ENCODE results near the gene SERPINB6. TPM values are rescaled to one million over a fixed set of nuclear protein-coding genes. Genes with fewer than 3 reads are reported as not detected.

Gene SERPINB6
- total RNA-seq, 1 experiment from 2014 or later, result 131 TPM

- ATAC-seq (no peak), DNase-seq (ENCODE audit: low read depth, low spot score) (no peak)
- TF ChIP-seq CTCF (IDR thresholded peaks at IDR 0.05), result no peak
- no peak for TF ChIP-seq TCF7L2 (IDR thresholded peaks at IDR 0.05; ENCODE audit: low read depth, low read length)
- TF ChIP-seq, protein P1, sequence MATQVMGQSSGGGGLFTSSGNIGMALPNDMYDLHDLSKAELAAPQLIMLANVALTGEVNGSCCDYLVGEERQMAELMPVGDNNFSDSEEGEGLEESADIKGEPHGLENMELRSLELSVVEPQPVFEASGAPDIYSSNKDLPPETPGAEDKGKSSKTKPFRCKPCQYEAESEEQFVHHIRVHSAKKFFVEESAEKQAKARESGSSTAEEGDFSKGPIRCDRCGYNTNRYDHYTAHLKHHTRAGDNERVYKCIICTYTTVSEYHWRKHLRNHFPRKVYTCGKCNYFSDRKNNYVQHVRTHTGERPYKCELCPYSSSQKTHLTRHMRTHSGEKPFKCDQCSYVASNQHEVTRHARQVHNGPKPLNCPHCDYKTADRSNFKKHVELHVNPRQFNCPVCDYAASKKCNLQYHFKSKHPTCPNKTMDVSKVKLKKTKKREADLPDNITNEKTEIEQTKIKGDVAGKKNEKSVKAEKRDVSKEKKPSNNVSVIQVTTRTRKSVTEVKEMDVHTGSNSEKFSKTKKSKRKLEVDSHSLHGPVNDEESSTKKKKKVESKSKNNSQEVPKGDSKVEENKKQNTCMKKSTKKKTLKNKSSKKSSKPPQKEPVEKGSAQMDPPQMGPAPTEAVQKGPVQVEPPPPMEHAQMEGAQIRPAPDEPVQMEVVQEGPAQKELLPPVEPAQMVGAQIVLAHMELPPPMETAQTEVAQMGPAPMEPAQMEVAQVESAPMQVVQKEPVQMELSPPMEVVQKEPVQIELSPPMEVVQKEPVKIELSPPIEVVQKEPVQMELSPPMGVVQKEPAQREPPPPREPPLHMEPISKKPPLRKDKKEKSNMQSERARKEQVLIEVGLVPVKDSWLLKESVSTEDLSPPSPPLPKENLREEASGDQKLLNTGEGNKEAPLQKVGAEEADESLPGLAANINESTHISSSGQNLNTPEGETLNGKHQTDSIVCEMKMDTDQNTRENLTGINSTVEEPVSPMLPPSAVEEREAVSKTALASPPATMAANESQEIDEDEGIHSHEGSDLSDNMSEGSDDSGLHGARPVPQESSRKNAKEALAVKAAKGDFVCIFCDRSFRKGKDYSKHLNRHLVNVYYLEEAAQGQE (IDR thresholded peaks at IDR 0.05; ENCODE audit: insufficient read depth in 1 of 2, low read depth in 2 of 2, low read length in 1 of 2), result no peak
- TF ChIP-seq POLR2AphosphoS5 (IDR thresholded peaks at IDR 0.05; ENCODE audit: low read depth, low read length), result no peak
- TF ChIP-seq SIN3A (IDR thresholded peaks at IDR 0.05; ENCODE audit: borderline replicate concordance, insufficient read depth, low read depth, low read length), result no peak
- H3K36me3 ChIP-seq (ENCODE audit: control insufficient read depth, insufficient read depth, low read length), result no peaks in the 10 kb centered on the region
- peaks cover 5% of the 10 kb centered on the region; the same call in 1 of the 2 replicates for H3K4me1 ChIP-seq (ENCODE audit: control insufficient read depth, insufficient read depth, low read length)
- no peak overlapping the region for H3K27ac ChIP-seq (ENCODE audit: low read length)
- BruUV-seq (replicated peaks), result no TSS peak
- CTCF ChIA-PET, result interaction anchor here (1.5 to 1.6 kb wide), 2 partner anchors 12 to 162 kb away, joined by 3 read pairs; no protein-coding TSS in a partner anchor
- intact Hi-C loops (cut with micrococcal nuclease; ENCODE audit: unreplicated experiment), result no loop called here
- in situ Hi-C loops (cut with HindIII; ENCODE audit: low pct_unique_long_range_greater_than_20kb, low sequenced_read_pairs), result no loop called here
- no peaks in the 10 kb centered on the region for H3K27me3 ChIP-seq (ENCODE audit: control insufficient read depth, insufficient read depth, low read length)
- H3K9me3 ChIP-seq (ENCODE audit: control insufficient read depth, insufficient read depth, low read depth, low read length), result no peaks in the 10 kb centered on the region
- POLR2A ChIA-PET, result no interaction called here
- no peak overlapping the region for H3K4me3 ChIP-seq (ENCODE audit: low read depth in 2 of 2, low read length in 2 of 2)
Measured at GRCh38 chr6:2899596-2899995, 71.8 kb downstream of the SERPINB6 start.

Other genes starting within 250 kb of the SERPINB6 start
- 0.85 TPM for gene MYLK4, start 220.6 kb downstream of the SERPINB6 start, total RNA-seq (2021; ENCODE audit: unreplicated experiment)
- gene WRNIP1, start 206.2 kb downstream of the SERPINB6 start, total RNA-seq (2021; ENCODE audit: unreplicated experiment), result 69.1 TPM
- gene SERPINB1, start 129.7 kb downstream of the SERPINB6 start, total RNA-seq (2021; ENCODE audit: unreplicated experiment), result 40.8 TPM
- gene SERPINB9, start 68.3 kb downstream of the SERPINB6 start, total RNA-seq (2021; ENCODE audit: unreplicated experiment), result 3.8 TPM
- gene NQO2, start 28.3 kb upstream of the SERPINB6 start, total RNA-seq (2021; ENCODE audit: unreplicated experiment), result 45.7 TPM
- gene RIPK1, start 96.9 kb upstream of the SERPINB6 start, total RNA-seq (2021; ENCODE audit: unreplicated experiment), result 31.6 TPM
- 36.3 TPM for gene BPHL, start 147.1 kb upstream of the SERPINB6 start, total RNA-seq (2021; ENCODE audit: unreplicated experiment)
- 33.3 TPM for gene TUBB2A, start 186.0 kb upstream of the SERPINB6 start, total RNA-seq (2021; ENCODE audit: unreplicated experiment)